Activated CD8-positive, alpha-beta memory T cell treated with anti-CD3 and anti-CD28 coated beads, Interleukin-2, amount 50 U/mL, for 4 hours (primary cell): ENCODE measurements around the gene ICA1.
"Not testable (repeated sequence)": the region's sequence is repeated elsewhere in the genome, so short reads cannot be mapped to it uniquely, and the experiment has no call there.

ENCODE experiments used
- DNase-seq: peaks from one replicate; pipeline ENCODE4 v3.0.0-alpha.2; 2020

ICA1 gene

DNA sequence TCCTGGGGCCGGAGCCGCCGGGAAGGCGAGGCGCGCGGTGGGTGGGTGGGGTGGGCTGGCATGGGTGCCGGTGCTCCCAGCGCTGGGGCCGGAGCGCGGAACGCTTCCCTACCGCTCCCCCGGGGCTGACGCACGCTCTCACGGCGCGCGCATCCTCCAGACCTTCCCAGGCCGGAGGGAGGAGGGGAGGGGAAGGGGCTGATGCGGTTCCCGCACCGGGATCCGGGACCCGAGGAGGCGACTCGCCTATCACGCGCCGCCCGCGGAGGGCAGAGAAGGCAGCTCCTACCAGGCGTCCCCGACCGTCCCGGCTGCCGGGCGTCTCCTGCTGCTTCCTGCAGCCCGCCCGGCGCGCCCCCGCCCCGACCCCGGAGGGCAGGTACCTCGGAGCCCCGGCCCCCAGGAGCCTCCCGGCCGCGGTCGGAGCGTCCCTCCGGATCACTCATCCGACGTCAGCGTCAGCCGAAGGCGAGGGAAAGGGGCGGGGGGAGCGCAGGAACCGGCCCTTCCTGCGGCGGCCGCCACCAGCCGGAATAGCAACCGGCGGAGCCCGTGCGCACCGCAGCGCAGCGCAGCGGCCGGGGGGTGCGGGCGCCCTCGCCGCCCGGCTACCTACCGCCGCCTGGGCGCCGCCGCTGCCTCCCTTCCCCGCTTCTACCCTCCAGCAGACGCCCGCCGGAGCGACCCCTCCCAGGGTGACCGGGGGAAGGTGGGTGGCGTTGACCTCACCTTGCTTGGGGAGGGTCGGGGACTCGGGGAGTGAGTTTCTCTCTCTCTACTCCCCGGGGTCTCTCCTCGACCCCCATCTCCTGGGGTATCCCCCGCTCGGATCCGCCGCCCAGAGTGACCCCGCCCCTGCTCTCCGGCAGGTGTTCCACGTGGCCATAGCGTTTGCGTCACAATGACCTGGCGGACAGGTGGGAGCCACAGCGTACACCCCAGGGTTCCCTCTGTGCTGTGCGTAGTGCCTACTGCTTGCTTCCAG is at the start of gene ICA1:
Gene ICA1, minus strand, starts transcription at position 457 of the 985 bp plus-strand sequence. CDS start 26,241 bp downstream, outside the sequence.
- no peak for DNase-seq

DNA sequence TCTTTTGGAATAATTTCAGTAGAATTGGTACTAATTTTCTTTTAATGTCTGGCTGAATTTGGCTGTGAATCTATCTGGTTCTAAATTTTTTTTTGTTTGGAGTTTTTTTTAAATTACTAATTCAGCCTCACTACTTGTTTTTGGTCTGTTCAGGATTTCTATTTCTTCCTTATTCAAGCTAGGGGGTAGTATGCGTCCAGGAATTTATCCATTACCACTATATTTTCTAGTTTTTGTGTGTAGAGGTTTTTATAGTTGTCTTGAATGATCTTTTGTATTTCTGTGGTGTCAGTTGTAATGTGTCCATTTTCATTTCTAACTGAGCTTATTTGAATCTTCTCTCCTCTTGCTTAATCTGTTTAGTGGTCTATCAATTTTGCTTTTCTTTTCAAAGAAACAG is 48.9 kb upstream of the ICA1 start:
- DNase-seq = no peak

DNA sequence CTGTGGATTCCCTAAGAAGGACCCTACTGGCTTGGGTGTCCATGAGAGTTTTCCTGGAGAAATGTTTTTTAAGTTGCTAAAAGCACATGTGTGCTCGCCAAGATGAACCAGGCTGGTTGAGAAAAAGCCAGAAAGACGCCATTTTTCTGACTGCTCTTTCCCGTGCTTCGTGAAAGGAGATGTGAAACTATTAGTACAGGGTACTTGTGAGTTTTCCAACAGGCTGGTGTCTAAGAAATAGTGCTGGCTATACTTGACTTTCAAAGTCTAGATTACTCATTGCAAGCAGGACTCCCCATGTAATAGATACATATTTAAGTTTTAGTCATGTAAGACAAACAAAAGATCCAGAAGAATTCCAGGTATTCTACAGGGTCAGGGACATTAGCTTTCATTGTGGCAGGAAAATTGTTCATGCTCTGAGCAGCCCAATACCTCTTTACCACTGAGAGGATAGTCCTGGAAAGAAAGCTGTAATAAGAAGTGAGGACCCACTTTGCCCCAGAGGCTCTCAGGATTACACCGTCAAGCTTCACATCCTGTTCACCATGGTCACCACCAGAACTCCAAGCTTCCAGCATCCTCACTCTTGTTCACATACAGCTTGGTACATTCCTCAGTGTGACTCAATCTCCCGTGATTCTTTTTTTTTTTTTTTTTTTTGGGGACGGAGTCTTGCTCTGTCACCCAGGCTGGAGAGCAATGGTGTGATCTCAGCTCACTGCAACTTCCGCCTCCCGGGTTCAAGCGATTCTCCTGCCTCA is 43.8 kb upstream of the ICA1 start:
- no peak for DNase-seq

DNA sequence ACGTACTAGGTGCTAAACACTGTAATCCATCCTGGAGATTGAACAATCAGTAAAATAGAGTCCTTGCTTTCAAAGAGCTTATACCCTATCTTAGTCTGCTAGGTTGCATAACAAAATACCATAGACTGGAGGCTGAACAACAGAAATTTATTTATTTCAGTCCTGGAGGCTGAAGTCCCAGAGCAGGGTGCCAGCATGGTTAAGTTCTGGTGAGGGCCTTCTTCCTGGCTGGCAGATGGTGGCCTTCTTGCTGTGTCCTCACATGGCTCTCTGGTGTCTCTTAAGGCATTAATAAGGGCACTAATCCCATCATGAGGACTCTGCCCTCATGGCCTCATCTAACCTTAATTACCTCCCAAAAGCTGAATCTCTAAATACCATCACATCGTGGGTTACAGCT is 43.1 kb upstream of the ICA1 start:
- DNase-seq = no peak

DNA sequence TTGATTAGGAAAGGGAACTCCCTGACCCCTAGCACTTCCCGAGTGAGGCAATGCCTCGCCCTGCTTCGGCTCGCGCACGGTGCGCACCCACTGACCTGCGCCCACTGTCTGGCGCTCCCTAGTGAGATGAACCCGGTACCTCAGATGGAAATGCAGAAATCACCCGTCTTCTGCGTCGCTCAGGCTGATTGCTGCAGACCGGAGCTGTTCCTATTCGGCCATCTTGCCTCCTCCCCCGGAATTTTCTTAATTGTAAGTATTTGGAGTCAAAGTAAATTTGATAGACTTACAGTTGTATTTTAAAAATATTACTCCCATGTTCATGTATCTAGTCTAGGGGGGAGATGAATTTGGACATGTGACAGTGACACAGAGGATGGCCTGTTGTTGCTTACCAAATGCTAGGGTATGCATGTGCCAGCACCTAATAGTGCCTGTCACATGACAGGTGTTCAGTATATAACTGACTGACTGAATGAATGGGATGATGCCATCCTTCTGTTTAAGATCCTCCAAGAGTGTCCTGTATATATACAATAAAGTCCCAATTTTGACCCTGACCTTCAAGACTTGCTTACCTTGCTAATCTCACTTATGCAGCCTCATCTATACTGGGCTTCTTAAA is 42.0 kb upstream of the ICA1 start:
- no peak for DNase-seq

DNA sequence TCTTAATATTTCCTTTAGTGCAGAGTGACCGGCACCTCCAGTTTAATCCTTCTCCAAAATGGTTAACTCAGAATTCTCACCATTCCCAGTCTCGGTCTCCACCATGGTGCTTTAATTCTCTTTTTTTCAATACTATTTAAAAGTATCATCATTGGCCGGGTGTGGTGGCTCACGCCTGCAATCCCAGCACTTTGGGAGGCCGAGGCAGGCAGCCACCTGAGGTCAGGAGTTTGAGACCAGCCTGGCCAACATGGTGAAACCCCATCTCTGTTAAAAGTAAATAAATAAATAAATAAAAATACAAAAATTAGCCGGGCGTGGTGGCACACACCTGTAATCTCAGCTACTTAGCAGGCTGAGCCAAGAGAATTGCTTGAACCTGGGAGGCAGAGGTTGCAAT is 35.1 kb upstream of the ICA1 start:
- not testable (repeated sequence) for DNase-seq

DNA sequence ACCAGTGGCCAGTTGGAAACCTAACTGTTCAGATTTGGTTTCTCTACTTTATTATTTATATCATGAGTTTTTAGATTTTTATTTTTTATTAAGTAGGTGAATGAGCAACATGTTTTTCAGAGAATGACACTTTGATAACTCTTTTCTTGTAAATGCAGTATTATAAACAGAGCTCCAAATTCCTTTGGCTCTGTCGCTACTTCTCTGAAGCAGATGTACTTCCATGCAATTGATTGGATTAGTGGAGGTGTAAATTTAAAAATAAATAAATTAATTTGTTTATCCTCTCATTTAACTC is 34.3 kb upstream of the ICA1 start:
- DNase-seq = no peak

DNA sequence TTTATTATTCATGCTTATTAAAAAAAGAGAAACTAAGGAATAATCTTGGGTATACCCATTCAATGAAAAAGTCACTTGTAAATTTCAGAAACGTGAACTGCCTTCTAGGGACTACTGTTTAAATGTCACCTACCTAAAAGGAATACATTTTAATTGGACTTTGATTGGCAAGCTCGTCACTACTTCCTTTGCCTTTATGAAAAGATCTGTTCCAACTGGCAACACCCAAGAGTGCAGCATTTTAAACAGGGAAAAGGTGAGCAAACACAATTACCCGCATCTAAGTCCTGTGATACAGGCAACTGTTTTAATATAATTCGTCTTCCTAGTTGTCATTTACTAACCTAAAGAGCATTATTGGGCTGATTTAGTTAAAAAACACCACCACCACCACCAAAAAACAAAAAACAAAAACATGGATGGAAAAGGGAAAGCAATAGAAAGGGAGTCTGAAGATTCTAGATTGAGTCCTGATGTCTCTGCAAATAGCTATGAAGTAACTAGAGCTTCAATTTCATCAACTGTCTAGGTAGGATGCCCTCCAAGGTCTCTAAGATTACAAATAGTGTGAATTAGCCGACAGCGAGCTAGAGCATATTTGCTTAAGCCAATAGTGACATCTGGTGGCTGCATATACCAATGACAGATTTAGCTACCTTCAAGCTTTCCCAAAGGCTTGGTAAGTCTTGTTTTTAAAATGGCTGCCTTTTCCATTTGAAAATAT is 33.8 kb upstream of the ICA1 start:
- DNase-seq = no peak

DNA sequence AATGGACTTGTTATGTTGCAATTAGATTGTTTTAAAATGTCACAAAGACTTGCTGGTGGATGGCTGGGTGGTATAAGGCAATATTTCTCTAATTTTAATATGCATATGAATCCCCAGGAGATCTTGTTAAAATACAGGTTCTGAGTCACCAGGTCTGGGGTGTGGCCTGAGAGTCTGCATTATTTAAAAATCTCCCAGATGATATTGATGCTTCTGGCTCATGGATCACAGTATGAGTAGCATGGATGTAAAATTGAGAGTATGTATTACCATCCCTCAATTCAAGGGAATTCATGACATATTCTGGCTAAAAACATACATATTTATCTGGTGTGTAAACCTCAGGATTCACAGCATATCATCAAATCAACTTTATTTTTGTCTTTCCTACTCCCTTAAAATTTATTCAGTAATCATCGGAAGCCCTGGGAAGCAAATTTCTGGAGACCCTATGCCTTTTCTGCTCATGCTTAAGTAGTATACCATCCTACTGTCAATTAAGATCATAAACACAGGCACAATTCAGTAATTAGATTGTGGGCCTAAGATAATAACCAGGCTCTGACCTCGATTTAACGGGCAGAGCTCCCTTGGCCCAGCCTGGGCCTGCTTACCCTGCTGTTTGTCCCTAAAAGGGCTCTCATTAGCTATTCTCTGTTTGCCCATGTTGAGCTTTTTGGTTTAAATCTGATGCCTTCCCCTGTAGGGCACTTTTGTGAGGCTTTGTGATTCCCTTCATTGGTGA is 29.6 kb upstream of the ICA1 start:
- no peak for DNase-seq

DNA sequence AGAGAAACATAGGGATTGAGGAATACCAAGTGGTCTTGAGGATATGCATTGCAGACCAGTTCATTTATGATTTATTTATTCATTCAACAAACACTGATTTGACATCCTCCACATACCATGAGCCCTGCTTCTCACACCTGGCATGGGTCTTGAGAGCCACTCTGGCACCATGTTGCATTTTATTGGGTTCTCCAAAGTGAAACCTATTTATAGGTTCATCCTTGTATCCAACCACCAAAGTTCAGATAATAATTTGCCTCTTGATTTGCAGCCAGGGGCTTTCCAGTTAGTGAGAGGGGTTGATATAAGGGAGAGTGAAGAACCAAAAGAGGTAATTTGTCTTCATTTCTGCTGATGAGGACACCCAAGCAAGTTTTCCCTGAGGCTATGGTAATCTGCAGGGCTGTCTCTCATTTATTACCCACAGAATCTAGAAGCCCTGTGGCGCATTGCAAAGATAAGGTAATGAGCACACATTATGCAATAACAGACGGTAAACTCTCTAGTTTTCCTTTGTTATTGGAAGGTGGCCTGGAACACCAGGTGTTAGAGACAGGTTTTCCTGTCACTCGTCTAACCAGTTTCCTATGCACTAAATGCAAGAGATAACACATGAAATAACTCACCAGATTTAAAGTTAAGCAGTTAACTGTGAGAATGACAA is 28.8 kb upstream of the ICA1 start:
- DNase-seq = no peak

DNA sequence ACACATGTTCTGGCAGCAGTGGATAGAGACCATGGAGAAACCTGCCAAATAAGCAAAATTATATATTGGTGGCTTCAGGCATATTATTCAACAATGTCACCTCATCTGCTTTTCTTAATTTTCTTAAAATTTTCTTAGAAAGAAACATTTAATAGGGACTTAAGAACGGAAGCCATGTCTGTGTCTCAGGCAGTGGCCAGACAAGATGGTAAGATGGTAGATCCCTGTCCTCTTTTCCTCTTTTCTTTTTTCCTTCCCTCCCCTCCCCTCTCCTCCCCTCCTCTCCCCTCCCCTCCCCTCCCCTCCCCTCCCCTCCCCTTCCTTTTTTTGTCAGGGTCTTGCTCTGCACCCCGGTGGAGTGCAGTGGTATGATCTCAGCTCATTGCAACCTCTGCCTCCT is 24.2 kb upstream of the ICA1 start:
- DNase-seq = no peak

DNA sequence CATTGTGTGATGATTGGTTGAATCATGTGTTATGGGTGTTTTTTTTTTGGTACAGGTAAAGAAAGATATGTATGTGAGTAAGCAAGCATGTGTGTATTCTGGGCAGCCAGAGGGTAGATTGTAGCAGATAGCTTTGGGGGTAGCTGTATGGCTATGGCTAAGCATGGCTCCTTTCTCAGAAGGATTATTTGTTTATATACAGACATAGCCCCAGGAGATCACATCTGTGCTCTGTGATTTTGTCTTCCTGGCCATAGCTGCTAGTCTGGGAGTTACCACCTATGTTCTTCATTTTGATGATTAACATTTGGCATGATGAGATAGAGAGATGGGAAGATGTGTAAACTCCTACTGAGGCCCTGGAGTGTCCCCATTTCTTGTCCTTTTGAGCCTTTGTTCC is 23.2 kb upstream of the ICA1 start:
- DNase-seq = no peak

DNA sequence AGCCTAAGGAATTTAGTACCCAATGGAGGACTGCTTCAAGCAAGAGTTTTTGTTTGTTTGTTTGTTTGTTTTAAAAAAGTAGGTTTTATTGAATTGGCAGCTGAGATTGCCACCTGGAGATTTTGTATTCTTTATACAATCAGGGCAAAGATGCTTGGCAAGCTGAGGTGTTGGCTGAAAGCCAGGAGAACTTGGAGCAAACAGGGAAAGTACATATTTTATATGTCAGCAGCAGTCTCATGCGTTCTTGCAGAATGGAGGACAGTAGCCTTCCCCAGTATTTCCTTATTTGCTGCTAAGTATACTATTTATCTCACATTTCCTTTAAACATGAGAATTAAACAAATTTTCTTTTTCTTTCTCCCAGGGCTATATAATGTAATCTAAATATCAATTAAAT is 22.6 kb upstream of the ICA1 start:
- no peak for DNase-seq

DNA sequence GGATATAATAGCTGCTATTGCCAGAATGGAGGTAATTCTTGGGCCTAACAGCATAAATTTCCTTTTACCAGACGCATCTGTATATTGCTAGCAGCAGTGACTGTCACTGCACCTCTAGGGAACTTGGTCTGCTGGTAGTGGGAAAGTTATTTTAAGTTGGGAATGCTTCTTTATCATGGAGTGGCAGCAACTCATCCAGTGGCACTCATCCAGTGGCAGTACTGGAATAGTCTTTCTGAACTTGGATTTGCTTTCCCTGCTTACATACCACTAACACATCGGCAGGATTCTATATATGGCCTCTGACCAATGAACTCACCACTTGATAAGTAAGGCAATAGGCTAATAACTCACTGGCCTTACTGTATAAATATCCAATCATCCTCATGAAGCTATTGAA is 22.0 kb upstream of the ICA1 start:
- no peak for DNase-seq

DNA sequence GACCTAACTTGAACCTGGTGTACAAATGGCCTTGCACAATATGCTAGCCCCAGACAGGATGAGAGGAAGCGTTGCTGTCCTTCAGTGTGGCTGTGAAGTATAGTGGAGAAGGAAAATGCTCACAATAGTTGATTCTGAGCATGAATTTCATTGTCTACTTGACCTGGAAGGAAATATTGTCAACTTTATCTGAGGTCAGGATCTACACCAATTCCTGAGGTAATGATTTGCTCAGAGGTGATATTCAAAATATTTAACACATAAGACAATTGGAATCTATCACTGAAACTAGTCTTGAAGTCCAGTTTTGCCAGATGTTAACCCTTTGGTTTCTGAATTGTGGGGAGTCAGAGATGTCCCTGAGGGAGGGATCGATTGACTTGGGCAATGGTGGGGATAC is 20.9 kb upstream of the ICA1 start:
- DNase-seq = no peak

DNA sequence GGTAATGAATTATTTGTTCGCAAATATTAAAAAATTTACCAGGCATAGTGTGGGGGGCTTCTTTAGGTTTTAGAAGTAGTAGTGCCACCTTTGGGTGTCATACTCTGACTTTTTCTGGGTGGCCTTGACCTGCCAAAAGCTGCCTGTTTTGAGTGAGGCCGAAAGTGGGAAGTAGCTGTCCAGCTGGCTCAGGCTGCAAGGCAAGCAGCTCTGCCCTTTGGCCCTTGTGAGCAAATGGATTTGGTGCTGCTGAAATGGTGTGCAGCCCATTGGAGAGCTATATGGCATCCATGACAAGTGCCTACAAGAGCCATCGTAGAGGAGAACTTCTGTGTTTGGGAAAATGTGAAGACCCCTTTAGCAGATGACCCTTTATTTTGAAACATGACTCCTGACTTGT is 20.2 kb upstream of the ICA1 start:
- DNase-seq = no peak

DNA sequence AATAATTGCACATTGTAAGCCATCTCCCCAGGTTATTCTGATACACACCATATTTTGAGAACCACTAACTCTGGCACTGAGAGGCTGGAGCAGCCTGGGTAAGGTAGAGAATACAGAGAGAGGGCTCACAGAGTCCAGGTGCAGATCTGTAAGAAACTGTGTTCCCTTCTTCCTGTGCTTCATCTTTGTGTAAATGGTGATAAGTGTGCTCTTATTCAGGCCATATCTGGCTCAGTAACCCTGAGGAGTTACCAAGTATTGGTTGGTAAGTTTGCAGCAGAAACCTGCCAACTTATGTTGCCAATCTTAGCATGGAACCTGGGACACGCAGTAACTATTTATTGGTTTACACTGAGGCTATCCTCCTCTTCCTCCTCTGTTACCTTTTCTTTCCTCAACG is 16.2 kb upstream of the ICA1 start:
- DNase-seq = no peak

DNA sequence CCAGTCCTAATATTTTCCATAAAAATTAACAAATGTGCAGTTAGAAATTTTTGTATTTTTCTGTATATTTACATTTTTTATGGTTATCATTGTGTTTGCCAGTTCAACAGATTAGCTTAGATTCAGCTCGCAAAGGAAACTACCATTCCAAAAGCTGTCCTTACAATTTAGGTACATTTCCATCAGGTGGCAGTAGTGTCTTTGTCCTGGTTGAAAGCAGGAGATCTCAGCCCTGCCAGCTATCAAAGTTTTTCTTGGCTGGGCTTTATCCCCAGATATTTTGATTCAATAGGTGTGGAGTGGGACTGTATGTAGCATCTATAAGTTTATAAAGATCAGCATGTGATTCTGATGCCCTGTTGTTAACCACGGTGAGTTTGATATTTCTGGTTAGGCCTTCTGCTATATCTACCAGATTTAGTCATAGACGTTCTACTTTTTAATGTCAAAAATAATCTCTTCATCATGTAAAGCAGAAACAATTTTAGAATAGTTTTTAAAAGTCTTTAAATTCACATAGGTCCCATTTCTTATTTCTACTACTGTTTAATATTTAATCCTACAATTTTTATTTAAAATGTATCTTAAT is 15.5 kb upstream of the ICA1 start:
- no peak for DNase-seq

DNA sequence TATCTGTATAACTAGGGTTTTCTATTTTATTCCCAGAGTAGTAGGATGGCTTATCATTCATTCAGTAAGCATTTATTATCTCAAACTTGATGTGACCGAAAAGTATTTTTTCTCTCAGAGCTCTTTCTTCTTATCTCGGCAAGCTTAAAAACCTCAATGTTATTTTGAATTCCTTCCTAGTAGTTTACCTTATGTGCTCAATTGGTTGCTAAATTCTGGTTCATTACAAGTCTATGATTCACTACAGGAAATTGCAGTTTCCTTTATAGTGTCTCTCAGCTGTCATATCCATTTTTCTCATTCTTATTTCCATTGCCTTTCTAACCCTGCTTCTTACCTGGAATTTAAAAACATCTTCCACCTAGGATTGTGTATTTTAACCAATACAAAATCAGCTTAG is 12.6 kb upstream of the ICA1 start:
- no peak for DNase-seq

DNA sequence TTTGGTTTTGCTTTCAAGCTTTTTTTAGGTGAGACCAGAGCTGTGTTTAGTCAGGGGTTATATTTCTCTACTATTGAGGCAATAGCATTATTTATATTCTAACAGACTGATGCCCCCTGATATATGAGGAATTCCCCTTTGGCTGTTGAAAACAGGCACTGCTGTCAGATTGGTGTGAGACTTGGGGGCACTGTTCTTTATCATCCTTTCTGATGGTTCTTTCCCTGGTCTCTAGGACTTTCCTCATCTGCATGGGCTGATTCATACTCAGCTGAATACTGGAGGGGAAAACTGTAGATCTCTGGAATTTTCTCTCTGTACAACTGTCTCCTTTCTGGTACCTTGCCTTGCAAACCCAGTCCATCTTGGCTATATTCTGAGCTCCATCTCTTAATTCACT is 10.0 kb upstream of the ICA1 start:
- DNase-seq = no peak

DNA sequence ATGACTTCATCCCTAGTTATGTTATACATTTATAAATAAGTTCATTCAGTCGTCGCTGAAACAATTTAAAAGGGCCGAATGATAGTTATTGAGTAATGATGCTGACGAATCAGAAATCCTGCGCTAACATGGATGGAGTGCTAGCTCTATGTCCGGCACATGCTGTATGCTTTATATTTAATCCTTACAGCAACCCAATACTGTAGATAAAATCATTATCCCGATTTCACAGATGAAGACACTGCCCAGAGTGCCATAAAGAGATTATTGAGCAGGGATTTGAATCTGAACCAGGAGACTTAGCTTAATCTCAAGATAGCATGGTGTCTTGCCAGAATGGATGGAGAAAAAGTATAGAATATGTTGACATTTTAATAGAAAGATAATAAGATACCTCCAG is 1.1 kb upstream of the ICA1 start:
- no peak for DNase-seq
